H9 (cell line): ENCODE results near the gene CATSPERZ. TPM values are rescaled to one million over a fixed set of nuclear protein-coding genes. Genes with fewer than 3 reads are reported as not detected.
A peak's percentile ranks its signal among the peaks of the same experiment; 100 is the strongest.

Source experiments
- DNase-seq: peaks from one replicate; pipeline ENCODE4 v3.0.0-alpha.2; 2017
- H2AFZ ChIP-seq: one replicate; pipeline ENCODE4 v1.6.1; 2013; ENCODE audit warnings: mild to moderate bottlenecking, low read length, control low read depth, moderate library complexity
- H2AK5ac ChIP-seq: 2 replicates; pipeline ENCODE4 v1.6.1; 2013; ENCODE audit warnings: low read length, control low read depth, mixed read lengths; ENCODE audit not compliant: insufficient read length
- H2BK120ac ChIP-seq: one replicate; pipeline ENCODE4 v1.6.1; 2013; ENCODE audit warnings: low read depth, mild to moderate bottlenecking, low read length, control low read depth, inconsistent platforms; ENCODE audit not compliant: poor library complexity, severe bottlenecking
- H2BK12ac ChIP-seq: 2 replicates; pipeline ENCODE4 v1.6.1; 2013; ENCODE audit warnings: low read length, control low read depth, mixed read lengths, low read depth; ENCODE audit not compliant: insufficient read length
- H2BK15ac ChIP-seq: 2 replicates; pipeline ENCODE4 v1.6.1; 2013; ENCODE audit warnings: low read depth, low read length, control low read depth
- H2BK20ac ChIP-seq: one replicate; pipeline ENCODE4 v1.6.1; 2013; ENCODE audit warnings: low read depth, mild to moderate bottlenecking, low read length, control low read depth, inconsistent platforms; ENCODE audit not compliant: poor library complexity, severe bottlenecking
- H2BK5ac ChIP-seq: 2 replicates; pipeline ENCODE4 v1.6.1; 2013; ENCODE audit warnings: low read length, control low read depth, mixed read lengths; ENCODE audit not compliant: insufficient read length
- H3K14ac ChIP-seq: 2 replicates; pipeline ENCODE4 v1.6.1; 2013; ENCODE audit warnings: low read length, control low read depth; ENCODE audit not compliant: insufficient read depth
- H3K18ac ChIP-seq: 2 replicates; pipeline ENCODE4 v1.6.1; 2013; ENCODE audit warnings: low read depth, mild to moderate bottlenecking, mixed read lengths, low read length, control low read depth; ENCODE audit not compliant: insufficient read length
- H3K23ac ChIP-seq: 2 replicates; pipeline ENCODE4 v1.6.1; 2013; ENCODE audit warnings: low read length, control low read depth, mixed read lengths, low read depth; ENCODE audit not compliant: insufficient read length
- H3K23me2 ChIP-seq: 2 replicates; pipeline ENCODE4 v1.6.1; 2013; ENCODE audit warnings: low read depth, mild to moderate bottlenecking, mixed read lengths, low read length, control low read depth; ENCODE audit not compliant: insufficient read length, poor library complexity, severe bottlenecking
- H3K27ac ChIP-seq: 2 replicates; pipeline ENCODE4 v1.5.1; 2013; ENCODE audit warnings: low read length, control low read depth, mixed read lengths, low read depth; ENCODE audit not compliant: insufficient read length
- H3K27me3 ChIP-seq: 2 replicates; pipeline ENCODE4 v1.6.1; 2013; ENCODE audit warnings: low read length, control low read depth, inconsistent platforms; ENCODE audit not compliant: insufficient read depth
- H3K4ac ChIP-seq: 2 replicates; pipeline ENCODE4 v1.6.1; 2013; ENCODE audit warnings: low read depth, mild to moderate bottlenecking, control low read depth, inconsistent platforms, low read length, moderate library complexity
- H3K4me1 ChIP-seq: 2 replicates; pipeline ENCODE4 v1.6.1; 2013; ENCODE audit warnings: low read length, control low read depth, inconsistent platforms; ENCODE audit not compliant: insufficient read depth
- H3K4me2 ChIP-seq: 2 replicates; pipeline ENCODE4 v1.6.1; 2013; ENCODE audit warnings: low read length, control low read depth, mixed read lengths; ENCODE audit not compliant: insufficient read length, insufficient read depth
- H3K56ac ChIP-seq: 2 replicates; pipeline ENCODE4 v1.6.1; 2013; ENCODE audit warnings: low read depth, mild to moderate bottlenecking, mixed read lengths, low read length, control low read depth; ENCODE audit not compliant: insufficient read length
- H3K79me1 ChIP-seq: 2 replicates; pipeline ENCODE4 v1.6.1; 2013; ENCODE audit warnings: low read depth, mild to moderate bottlenecking, moderate library complexity, low read length, control low read depth, inconsistent platforms; ENCODE audit not compliant: insufficient read depth, poor library complexity, severe bottlenecking
- H3K79me2 ChIP-seq: 2 replicates; pipeline ENCODE4 v1.6.1; 2013; ENCODE audit warnings: low read length, control low read depth, inconsistent platforms; ENCODE audit not compliant: insufficient read depth
- H3K9ac ChIP-seq: 2 replicates; pipeline ENCODE4 v1.6.1; 2013; ENCODE audit warnings: low read length, control low read depth, mixed read lengths; ENCODE audit not compliant: insufficient read length; ENCODE audit errors: extremely low read depth
- H3K9me3 ChIP-seq: one replicate; pipeline ENCODE4 v1.6.1; 2013; ENCODE audit warnings: low read depth, low read length, inconsistent platforms; ENCODE audit not compliant: control insufficient read depth
- H3T11ph ChIP-seq: one replicate; pipeline ENCODE4 v1.6.1; 2013; ENCODE audit warnings: mild to moderate bottlenecking, low read length, control low read depth, inconsistent platforms
- H4K20me1 ChIP-seq: one replicate; pipeline ENCODE4 v1.6.1; 2013; ENCODE audit not compliant: control insufficient read depth, insufficient read length, insufficient read depth
- H4K5ac ChIP-seq: 2 replicates; pipeline ENCODE4 v1.6.1; 2013; ENCODE audit warnings: low read depth, mild to moderate bottlenecking, mixed read lengths, low read length, control low read depth; ENCODE audit not compliant: insufficient read length
- H4K8ac ChIP-seq: replicated peaks from 2 replicates; pipeline ENCODE4 v1.6.1; 2013; ENCODE audit warnings: low read length, control low read depth, mixed read lengths, low read depth; ENCODE audit not compliant: insufficient read length
- H4K91ac ChIP-seq: 2 replicates; pipeline ENCODE4 v1.6.1; 2013; ENCODE audit warnings: low read depth, mild to moderate bottlenecking, moderate library complexity, mixed read lengths, low read length, control low read depth; ENCODE audit not compliant: insufficient read length
- H3K27ac Mint-ChIP-seq, 3 experiments: 2 replicates in 2 of 3; 3 replicates in 1 of 3; pipeline ENCODE4 v1.8.0; 2020 to 2021; ENCODE audit warnings: mixed read lengths in 3 of 3, mild to moderate bottlenecking in 1 of 3, moderate library complexity in 1 of 3
- H3K27me3 Mint-ChIP-seq: 2 replicates; pipeline ENCODE4 v1.8.0; 2021; ENCODE audit warnings: low read depth, mild to moderate bottlenecking, moderate library complexity, mixed read lengths
- H3K36me3 Mint-ChIP-seq, 3 experiments: 2 replicates in 2 of 3; 3 replicates in 1 of 3; pipeline ENCODE4 v1.8.0; 2020 to 2021; ENCODE audit warnings: low read depth in 3 of 3, mixed read lengths in 3 of 3; ENCODE audit not compliant: insufficient read depth in 1 of 3
- H3K4me1 Mint-ChIP-seq, 2 experiments: 2 replicates each; pipeline ENCODE4 v1.8.0; 2020; ENCODE audit warnings: mixed read lengths in 2 of 2
- H3K4me3 Mint-ChIP-seq, 2 experiments: 2 replicates in 1 of 2; 3 replicates in 1 of 2; pipeline ENCODE4 v1.8.0; 2020 to 2021; ENCODE audit warnings: mild to moderate bottlenecking in 2 of 2, mixed read lengths in 2 of 2, moderate library complexity in 1 of 2
- H3K9me3 Mint-ChIP-seq, 2 experiments: 2 replicates in 1 of 2; 3 replicates in 1 of 2; pipeline ENCODE4 v1.8.0; 2020; ENCODE audit warnings: mild to moderate bottlenecking in 2 of 2, mixed read lengths in 2 of 2, moderate library complexity in 1 of 2
- WGBS: extraction: QIAGEN DNeasy Blood & Tissue Kit; methylation state at CpG from one replicate; pipeline ENCODE4 v1.1.7; 2013; ENCODE audit warnings: missing lambda C conversion rate, low lambda C conversion rate, mixed read lengths; ENCODE audit not compliant: insufficient read length; ENCODE audit errors: extremely low coverage; 5-methylcytosine and 5-hydroxymethylcytosine counted together
- total RNA-seq: library from RNA; stranded (reverse); gene quantifications from 2 replicates; pipeline ENCODE4 v1.2.1, GENCODE V29; 2021
- TF ChIP-seq, protein P1 (sequence below): fragments of 200-600 bp; sonication (generic); conservative IDR thresholded peaks from 3 replicates; pipeline ENCODE4 v1.8.0; 2021; ENCODE audit warnings: antibody characterized with exemption, mild to moderate bottlenecking

CATSPERZ gene
- total RNA-seq, 1 experiment from 2014 or later = 0.92 TPM

DNA sequence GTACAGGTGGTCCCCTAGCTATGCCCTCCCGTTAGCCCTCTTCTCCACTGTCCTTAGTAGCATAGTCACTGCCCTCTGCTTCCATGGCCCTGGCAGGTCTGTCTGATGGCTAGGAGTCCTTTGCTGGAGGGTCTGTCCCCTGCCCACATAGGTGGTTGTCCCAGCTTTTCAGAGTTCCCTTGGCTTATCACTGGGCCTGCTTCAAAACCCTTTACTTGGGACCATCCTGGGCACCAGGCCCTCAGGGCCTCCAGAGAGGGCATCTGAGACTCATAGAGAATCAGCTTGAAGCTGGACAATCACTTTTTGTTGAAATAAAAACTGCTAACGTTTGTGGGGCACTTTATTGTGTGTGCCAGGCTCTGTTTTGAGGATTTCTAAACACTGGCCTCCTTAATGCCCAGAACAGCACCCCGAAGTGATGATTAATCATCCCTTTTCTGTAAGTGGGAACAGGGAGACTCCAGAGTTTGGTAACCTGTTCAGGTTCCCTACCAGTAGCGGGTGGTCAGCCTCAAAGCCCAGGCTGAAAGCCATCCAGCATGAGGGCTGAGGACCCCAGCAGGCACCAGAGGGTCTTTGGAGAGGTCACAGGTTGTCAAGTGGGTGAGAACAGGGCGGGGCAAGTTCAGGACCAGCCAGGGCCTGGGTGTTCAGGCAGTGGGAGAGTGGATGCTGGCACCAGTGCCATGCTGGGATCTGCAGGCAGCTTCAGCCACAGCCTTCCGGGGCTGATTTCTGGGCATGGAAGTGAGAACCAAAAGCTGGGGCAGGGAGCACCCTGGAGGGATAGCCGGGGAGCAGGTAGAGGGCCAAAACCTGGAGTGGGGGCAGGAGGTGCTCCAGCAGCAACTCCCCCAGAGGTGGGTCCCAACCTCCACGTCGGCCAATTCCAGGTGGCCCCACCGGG is 9.6 kb upstream of the CATSPERZ start:
- no peaks in the 10 kb centered on the region for H3K4me1 ChIP-seq

More for the DNA sequence above, 9.6 kb upstream of the CATSPERZ start:
- H3K18ac ChIP-seq = no peak overlapping the region
- no peak overlapping the region for H2AK5ac ChIP-seq
- H2BK20ac ChIP-seq = no peak overlapping the region
- H3K79me1 ChIP-seq = no peaks in the 10 kb centered on the region
- no peak overlapping the region for H3T11ph ChIP-seq
- Mint-ChIP-seq H3K36me3 (peaks cover 0 to 2% (median 0%) of the 10 kb centered on the region in 3 experiments; a peak in 3 of 7 replicates), H3K4me1 (peaks cover 12 to 13% of the 10 kb centered on the region in 2 experiments), H3K27ac (no peak overlapping the region), H3K27me3 (peaks cover 68% of the 10 kb centered on the region), H3K9me3 (no peaks in the 10 kb centered on the region; a peak in 2 of 5 replicates), H3K4me3 (peak overlapping the region; percentile 36 to 78)
- no peak overlapping the region for H3K23ac ChIP-seq
- peaks cover 6% of the 10 kb centered on the region for H3K23me2 ChIP-seq
- H3K9me3 ChIP-seq = no peaks in the 10 kb centered on the region
- H3K27me3 ChIP-seq = peaks cover 50% of the 10 kb centered on the region
- peak overlapping the region; percentile 58 for H3K4me2 ChIP-seq
- H2BK12ac ChIP-seq = no peak overlapping the region
- no peak overlapping the region for H2BK5ac ChIP-seq
- WGBS = no CpG with 5 or more reads among the region's 10 CpGs
- no peak overlapping the region for H4K91ac ChIP-seq
- no peaks in the 10 kb centered on the region for H4K20me1 ChIP-seq
- H3K56ac ChIP-seq = no peak overlapping the region
- no peak overlapping the region for H3K27ac ChIP-seq
- H3K79me2 ChIP-seq = no peaks in the 10 kb centered on the region
- H4K5ac ChIP-seq = no peak overlapping the region
- no peak overlapping the region for H2BK120ac ChIP-seq
- TF ChIP-seq, protein P1, sequence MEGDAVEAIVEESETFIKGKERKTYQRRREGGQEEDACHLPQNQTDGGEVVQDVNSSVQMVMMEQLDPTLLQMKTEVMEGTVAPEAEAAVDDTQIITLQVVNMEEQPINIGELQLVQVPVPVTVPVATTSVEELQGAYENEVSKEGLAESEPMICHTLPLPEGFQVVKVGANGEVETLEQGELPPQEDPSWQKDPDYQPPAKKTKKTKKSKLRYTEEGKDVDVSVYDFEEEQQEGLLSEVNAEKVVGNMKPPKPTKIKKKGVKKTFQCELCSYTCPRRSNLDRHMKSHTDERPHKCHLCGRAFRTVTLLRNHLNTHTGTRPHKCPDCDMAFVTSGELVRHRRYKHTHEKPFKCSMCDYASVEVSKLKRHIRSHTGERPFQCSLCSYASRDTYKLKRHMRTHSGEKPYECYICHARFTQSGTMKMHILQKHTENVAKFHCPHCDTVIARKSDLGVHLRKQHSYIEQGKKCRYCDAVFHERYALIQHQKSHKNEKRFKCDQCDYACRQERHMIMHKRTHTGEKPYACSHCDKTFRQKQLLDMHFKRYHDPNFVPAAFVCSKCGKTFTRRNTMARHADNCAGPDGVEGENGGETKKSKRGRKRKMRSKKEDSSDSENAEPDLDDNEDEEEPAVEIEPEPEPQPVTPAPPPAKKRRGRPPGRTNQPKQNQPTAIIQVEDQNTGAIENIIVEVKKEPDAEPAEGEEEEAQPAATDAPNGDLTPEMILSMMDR = no peak
- H2AFZ ChIP-seq = no peak overlapping the region
- H3K9ac ChIP-seq = no peak overlapping the region
- H4K8ac ChIP-seq = no peak overlapping the region
- no peak overlapping the region for H3K4ac ChIP-seq
- no peak for DNase-seq
- H3K14ac ChIP-seq = no peak overlapping the region
- no peak overlapping the region for H2BK15ac ChIP-seq
